ENCODE results near the gene FOXO3B. TPM values are rescaled to one million over a fixed set of nuclear protein-coding genes. Genes with fewer than 3 reads are reported as not detected.
"Not testable (repeated sequence)": the region's sequence is repeated elsewhere in the genome, so short reads cannot be mapped to it uniquely, and the experiment has no call there.

FOXO3B gene
- total RNA-seq, 2 donors from 2014 or later: 4.0 to 4.3 TPM

- peaks cover 25% of the 10 kb centered on the region for H3K27me3 Mint-ChIP-seq (ENCODE audit: low read depth)
- not testable (repeated sequence) for H3K27ac Mint-ChIP-seq; H3K36me3 Mint-ChIP-seq (ENCODE audit: insufficient read depth in 2 of 2); H3K9me3 Mint-ChIP-seq; H3K4me1 Mint-ChIP-seq (ENCODE audit: low read depth)
- H3K4me3 Mint-ChIP-seq: peak overlapping the region; percentile 82 to 85
- DNase-seq (peak in 1 of 2 donors; percentile 24), ATAC-seq (replicated peaks in 1 of 2) (peak; percentile 21 to 59)
These were observed 47.4 kb downstream of the FOXO3B start for GRCh38 chr17:18634550-18635263.

Other genes with a start within 250 kb of the FOXO3B start
- not detected for gene LGALS9C, start 205.5 kb downstream of the FOXO3B start, total RNA-seq
- gene TBC1D28, start 37.9 kb downstream of the FOXO3B start, total RNA-seq: not detected
- gene FBXW10, start 61.7 kb upstream of the FOXO3B start, total RNA-seq: under 1 TPM; 0.07 TPM
- 10 to 100 TPM; 28.1 to 35.3 TPM for gene TVP23B, start 98.9 kb upstream of the FOXO3B start, total RNA-seq
- 10 to 100 TPM; 64.1 to 64.6 TPM for gene PRPSAP2, start 175.8 kb upstream of the FOXO3B start, total RNA-seq